Ectodermal cell (in vitro differentiated cells): Measurements from ENCODE around the gene SIRPB2. TPM values are rescaled to one million over a fixed set of nuclear protein-coding genes. Genes with fewer than 3 reads are reported as not detected.

Experiments used
- H3K27ac ChIP-seq: 2 replicates; pipeline ENCODE4 v1.7.0; 2013; ENCODE audit warnings: mild to moderate bottlenecking, low read depth, low read length; ENCODE audit not compliant: insufficient read depth, poor library complexity, severe bottlenecking
- H3K27me3 ChIP-seq: 2 replicates; pipeline ENCODE4 v1.7.0; 2013; ENCODE audit warnings: mild to moderate bottlenecking, low read length; ENCODE audit not compliant: insufficient read depth, control insufficient read depth, poor library complexity, severe bottlenecking
- H3K36me3 ChIP-seq: one replicate; pipeline ENCODE4 v1.7.0; 2013; ENCODE audit warnings: low read length; ENCODE audit not compliant: control insufficient read depth, insufficient read depth
- H3K4me1 ChIP-seq: one replicate; pipeline ENCODE4 v1.7.0; 2013; ENCODE audit warnings: low read length; ENCODE audit not compliant: control insufficient read depth, insufficient read depth
- H3K4me3 ChIP-seq: 2 replicates; pipeline ENCODE4 v1.7.0; 2013; ENCODE audit warnings: low read depth, low read length, control low read depth; ENCODE audit not compliant: insufficient read depth
- H3K9me3 ChIP-seq: 2 replicates; pipeline ENCODE4 v1.7.0; 2013; ENCODE audit warnings: mild to moderate bottlenecking, low read length, moderate library complexity; ENCODE audit not compliant: control insufficient read depth
- WGBS, 2 experiments: methylation state at CpG; one replicate each; pipeline ENCODE4 v1.1.7; 2013; ENCODE audit warnings: missing lambda C conversion rate in 2 of 2; 5-methylcytosine and 5-hydroxymethylcytosine counted together
- polyA plus RNA-seq, 4 experiments: library from polyadenylated mRNA; stranded (reverse); fragments of 50-300 nt; gene quantifications; one replicate each; pipeline ENCODE4 v1.2.3, GENCODE V29; 2013

Gene SIRPB2
- not detected for polyA plus RNA-seq (2013, experiment 1 of 4)
- not detected for polyA plus RNA-seq (2013, experiment 2 of 4)
- not detected for polyA plus RNA-seq (2013, experiment 3 of 4)
- polyA plus RNA-seq (2013, experiment 4 of 4) = not detected

DNA sequence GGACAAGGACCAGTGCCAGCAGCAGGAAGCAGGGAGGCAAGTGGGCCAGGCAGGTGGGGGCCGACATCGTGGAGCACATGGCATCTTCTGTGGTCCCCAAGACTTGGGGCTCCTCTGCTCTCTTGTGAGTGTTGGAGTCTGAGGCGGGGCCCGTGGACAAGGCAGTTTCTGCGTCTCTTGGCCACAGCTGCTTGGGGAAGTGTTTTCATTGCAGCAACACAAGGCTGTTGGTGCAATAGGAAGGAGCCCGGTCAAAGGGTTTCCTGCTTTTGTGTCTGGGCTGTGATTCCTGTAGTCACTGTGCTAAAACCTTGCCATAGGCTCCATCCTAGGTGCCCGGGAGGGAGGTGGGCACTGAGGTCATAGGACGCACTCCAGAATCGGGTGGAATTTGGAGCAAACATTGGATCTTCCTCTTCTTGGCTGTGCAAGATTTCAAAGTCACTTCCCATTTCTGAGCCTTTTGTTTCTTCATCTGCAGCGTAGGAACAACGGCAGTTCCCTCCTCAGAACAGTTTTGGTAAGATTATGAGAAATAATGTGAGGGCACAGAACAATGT, at the start of gene SIRPB2:
Gene SIRPB2 (minus strand): TSS at position 140 of the 560 bp plus-strand sequence. CDS start 61 bp downstream, at position 79.
- 94 to 95% methylated on average over 10 to 11 of the region's 11 CpGs for WGBS, 2 experiments
- H3K36me3 ChIP-seq = no peaks in the 10 kb centered on the region
- no peak within 1 kb of the TSS for H3K27ac ChIP-seq
- H3K4me1 ChIP-seq = no peaks in the 10 kb centered on the region
- H3K9me3 ChIP-seq = no peaks in the 10 kb centered on the region
- H3K27me3 ChIP-seq = peaks cover 4% of the 10 kb centered on the region
- no peak within 1 kb of the TSS for H3K4me3 ChIP-seq

DNA sequence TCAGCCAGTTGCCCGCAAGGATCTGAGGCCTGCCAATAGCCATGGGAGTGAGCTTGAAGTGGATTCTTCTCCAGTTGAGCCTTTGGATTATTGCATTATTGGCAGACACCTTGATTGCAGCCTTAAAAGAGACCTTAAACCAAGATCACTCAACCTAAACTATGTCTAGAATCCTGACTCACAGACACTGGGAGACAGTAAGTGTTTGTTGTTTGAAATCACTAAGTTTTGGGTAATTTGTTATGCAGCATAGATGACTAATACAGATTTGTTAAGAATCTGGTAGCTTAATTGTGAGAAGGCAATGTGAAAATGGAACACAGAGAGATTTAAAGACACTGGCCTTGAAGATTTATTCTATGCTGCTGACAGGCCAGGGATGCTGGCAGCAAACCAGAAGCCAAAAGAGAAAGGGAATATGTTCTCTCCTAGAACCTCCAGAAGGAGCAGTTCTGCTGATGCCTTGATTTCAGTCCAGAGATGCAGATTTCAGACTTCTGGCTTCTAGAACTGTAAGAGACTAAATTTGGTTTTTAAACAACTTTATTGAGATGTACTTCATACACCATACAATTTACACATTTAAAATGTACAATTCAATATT, 48.7 kb upstream of the SIRPB2 start:
- Histone ChIP-seq H3K36me3 (no peaks in the 10 kb centered on the region), H3K4me3 (no peak overlapping the region), H3K27me3 (no peaks in the 10 kb centered on the region), H3K27ac (no peak overlapping the region), H3K9me3 (no peaks in the 10 kb centered on the region), H3K4me1 (no peaks in the 10 kb centered on the region)
- 94 to 98% methylated on average over 1 of the region's 1 CpG for WGBS, 2 experiments

DNA sequence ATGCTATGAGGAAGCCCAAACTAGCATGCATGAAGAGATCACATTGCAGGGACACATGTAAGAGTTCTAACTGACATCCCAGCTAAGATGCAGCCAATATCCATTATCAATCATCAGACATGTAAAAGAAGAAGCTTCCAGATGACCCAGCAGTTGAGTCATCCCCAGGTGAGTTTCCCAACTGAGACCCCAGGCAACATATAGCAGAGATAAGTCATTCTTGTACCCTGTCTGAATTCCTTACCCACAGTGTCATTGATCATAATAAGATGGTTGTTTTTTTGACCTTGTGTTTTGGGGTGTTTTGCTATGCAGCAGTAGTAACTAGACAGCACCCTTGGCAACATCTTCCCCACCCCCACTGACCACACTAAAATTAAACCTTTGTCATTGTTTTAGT, 47.4 kb upstream of the SIRPB2 start:
- H3K4me1 ChIP-seq = no peaks in the 10 kb centered on the region
- no peaks in the 10 kb centered on the region for H3K27me3 ChIP-seq
- no peak overlapping the region for H3K4me3 ChIP-seq
- H3K9me3 ChIP-seq = no peaks in the 10 kb centered on the region
- H3K27ac ChIP-seq = no peak overlapping the region
- H3K36me3 ChIP-seq = no peaks in the 10 kb centered on the region

DNA sequence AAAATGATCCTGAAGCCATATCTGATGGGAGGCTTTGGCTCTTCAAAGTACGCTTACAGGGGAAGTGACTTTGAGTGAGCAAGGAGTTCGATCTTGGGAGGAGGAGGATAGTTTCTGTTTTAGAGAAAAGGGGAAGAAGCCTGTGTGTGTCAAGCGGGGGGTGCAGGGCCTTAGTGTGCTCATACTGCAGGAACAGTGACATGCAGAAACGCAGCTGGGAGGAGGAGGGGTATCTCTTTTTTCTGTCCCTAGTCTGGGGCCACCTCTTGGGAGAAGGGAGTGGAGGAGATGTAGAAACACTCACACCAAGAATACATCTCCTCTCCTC, 46.5 kb upstream of the SIRPB2 start:
- 69% methylated on average over 4 of the region's 4 CpGs for WGBS, 2 experiments
- Histone ChIP-seq H3K27ac (no peak overlapping the region), H3K4me3 (no peak overlapping the region), H3K27me3 (no peaks in the 10 kb centered on the region), H3K4me1 (no peaks in the 10 kb centered on the region), H3K9me3 (no peaks in the 10 kb centered on the region), H3K36me3 (no peaks in the 10 kb centered on the region)

GRCh38 chr20:1536893-1537730, 45.9 kb upstream of the SIRPB2 start:
- Histone ChIP-seq H3K27me3 (no peaks in the 10 kb centered on the region), H3K9me3 (no peaks in the 10 kb centered on the region), H3K36me3 (no peaks in the 10 kb centered on the region), H3K4me1 (no peaks in the 10 kb centered on the region), H3K4me3 (no peak overlapping the region), H3K27ac (no peak overlapping the region)
- WGBS, 2 experiments = 92% methylated on average over 11 of the region's 11 CpGs

DNA sequence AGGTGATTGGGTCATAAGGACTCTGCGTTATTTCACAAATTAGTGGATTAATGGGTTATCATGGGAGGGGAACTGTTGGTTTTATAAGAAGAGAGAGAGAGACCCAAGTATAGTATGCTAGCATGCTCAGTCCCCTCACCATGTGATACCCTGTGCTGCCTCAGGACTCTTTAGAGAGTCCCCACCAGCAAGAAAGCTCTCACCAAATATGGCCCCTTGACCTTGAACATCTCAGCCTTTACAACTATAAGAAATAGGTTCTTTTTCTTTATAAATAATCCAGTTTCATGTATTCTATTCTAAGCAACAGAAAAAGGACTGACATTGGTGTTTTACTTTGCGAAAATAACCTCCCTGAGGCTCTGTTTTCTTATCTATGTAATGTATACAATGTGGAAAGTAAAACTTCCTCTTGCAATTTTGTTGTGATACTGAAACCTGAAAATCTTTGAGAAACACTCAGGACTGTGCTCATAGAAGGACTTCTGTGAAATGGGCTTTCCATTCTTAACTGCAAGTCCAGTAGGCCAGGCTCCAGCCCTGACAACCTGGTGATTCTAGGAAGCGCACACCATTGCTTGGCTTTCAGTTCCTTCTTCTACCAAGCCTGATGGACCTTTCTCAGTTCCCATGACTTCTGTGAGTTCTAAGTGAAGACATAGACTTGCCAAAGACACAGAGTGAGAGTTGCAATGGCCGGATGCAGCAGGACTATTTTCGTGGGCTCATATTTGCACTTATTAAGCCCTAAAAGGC, 44.4 kb upstream of the SIRPB2 start:
- Histone ChIP-seq H3K4me3 (no peak overlapping the region), H3K9me3 (no peaks in the 10 kb centered on the region), H3K4me1 (no peaks in the 10 kb centered on the region), H3K27me3 (no peaks in the 10 kb centered on the region), H3K27ac (no peak overlapping the region), H3K36me3 (no peaks in the 10 kb centered on the region)
- 96 to 98% methylated on average over 4 to 5 of the region's 5 CpGs for WGBS, 2 experiments

- 91 to 93% methylated on average over 4 to 5 of the region's 5 CpGs for WGBS, 2 experiments
- no peaks in the 10 kb centered on the region for H3K27me3 ChIP-seq
- H3K36me3 ChIP-seq = no peaks in the 10 kb centered on the region
- H3K27ac ChIP-seq = no peak overlapping the region
- no peaks in the 10 kb centered on the region for H3K4me1 ChIP-seq
- no peak overlapping the region for H3K4me3 ChIP-seq
- H3K9me3 ChIP-seq = no peaks in the 10 kb centered on the region
Observed at GRCh38 chr20:1534526-1534925, 43.3 kb upstream of the SIRPB2 start.

- Histone ChIP-seq H3K4me3 (no peak overlapping the region), H3K9me3 (no peaks in the 10 kb centered on the region), H3K4me1 (no peaks in the 10 kb centered on the region), H3K27me3 (no peaks in the 10 kb centered on the region), H3K36me3 (no peaks in the 10 kb centered on the region), H3K27ac (no peak overlapping the region)
- WGBS, 2 experiments = 87 to 91% methylated on average over 3 to 4 of the region's 4 CpGs
Observed at GRCh38 chr20:1533059-1533458, 41.8 kb upstream of the SIRPB2 start.

- Histone ChIP-seq H3K36me3 (no peaks in the 10 kb centered on the region), H3K4me1 (no peaks in the 10 kb centered on the region), H3K27me3 (no peaks in the 10 kb centered on the region), H3K4me3 (no peak overlapping the region), H3K27ac (no peak overlapping the region), H3K9me3 (no peaks in the 10 kb centered on the region)
- 54 to 70% methylated on average over 1 of the region's 1 CpG for WGBS, 2 experiments
Observed at GRCh38 chr20:1528811-1529210, 37.6 kb upstream of the SIRPB2 start.

DNA sequence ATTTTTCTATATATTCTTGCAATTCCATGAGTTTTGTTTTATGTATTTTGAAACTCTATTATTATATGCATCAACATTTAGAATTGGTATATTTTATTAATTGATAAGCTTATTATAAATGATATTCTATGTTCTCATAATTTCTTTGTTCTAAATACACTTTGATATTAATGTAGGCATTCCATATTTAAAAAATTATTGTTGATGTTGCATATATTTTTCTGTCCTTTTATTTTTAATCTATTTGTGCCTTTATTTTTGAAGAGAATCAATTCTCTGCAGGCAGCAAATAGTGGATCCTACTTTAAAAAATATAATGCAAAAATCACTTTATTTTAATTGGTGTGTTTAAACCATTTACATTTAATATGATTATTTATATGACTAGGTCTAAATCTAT, 36.7 kb upstream of the SIRPB2 start:
- no peaks in the 10 kb centered on the region for H3K9me3 ChIP-seq
- no peaks in the 10 kb centered on the region for H3K36me3 ChIP-seq
- H3K27ac ChIP-seq = no peak overlapping the region
- H3K4me1 ChIP-seq = no peaks in the 10 kb centered on the region
- H3K4me3 ChIP-seq = no peak overlapping the region
- no peaks in the 10 kb centered on the region for H3K27me3 ChIP-seq
